ENCODE results near the gene PTPDC1. TPM values are rescaled to one million over a fixed set of nuclear protein-coding genes. Genes with fewer than 3 reads are reported as not detected.

The PTPDC1 gene
- total RNA-seq, 1 donor from 2014 or later, result 15.9 TPM

- H3K9me3 ChIP-seq (ENCODE audit: low read depth), result no peaks in the 10 kb centered on the region
- DNase-seq (ENCODE audit: low spot score), result no peak
- no peak overlapping the region for H2AFZ ChIP-seq (replicated peaks)
- H3K4me3 ChIP-seq, result no peak overlapping the region
- no peaks in the 10 kb centered on the region for H3F3A ChIP-seq (ENCODE audit: low read depth)
- Mint-ChIP-seq H3K4me3 (no peak overlapping the region), H3K27ac (no peak overlapping the region), H3K4me1 (no peaks in the 10 kb centered on the region), H3K9me3 (peaks cover 43% of the 10 kb centered on the region), H3K36me3 (peaks cover 12% of the 10 kb centered on the region), H3K27me3 (ENCODE audit: insufficient read depth, low read depth) (peaks cover 2% of the 10 kb centered on the region)
- H3K4me1 ChIP-seq, result no peaks in the 10 kb centered on the region
- H3K4me2 ChIP-seq, result no peak overlapping the region
- H3K27me3 ChIP-seq, result no peaks in the 10 kb centered on the region
- no peaks in the 10 kb centered on the region for H3K36me3 ChIP-seq
- H3K9ac ChIP-seq, result no peak overlapping the region
- H3K79me2 ChIP-seq (ENCODE audit: low read depth), result no peaks in the 10 kb centered on the region
- no peaks in the 10 kb centered on the region for H4K20me1 ChIP-seq (ENCODE audit: low read depth)
- TF ChIP-seq EZH2 (IDR thresholded peaks at IDR 0.05), result no peak
- no peak for TF ChIP-seq EZH2phosphoT487 (IDR thresholded peaks at IDR 0.05)
- no peak for TF ChIP-seq CTCF (IDR thresholded peaks at IDR 0.05)
- H3K27ac ChIP-seq, result no peak overlapping the region
Observed at GRCh38 chr9:94126844-94127243, 42.6 kb downstream of the PTPDC1 start.

GRCh38 chr9:94127806-94128205 lies 43.5 kb downstream of the PTPDC1 start:
- DNase-seq (ENCODE audit: low spot score), result no peak
- no peak overlapping the region for H3K4me3 Mint-ChIP-seq
- no peak overlapping the region for H3K27ac Mint-ChIP-seq
- no peaks in the 10 kb centered on the region for H3K4me1 Mint-ChIP-seq
- Histone ChIP-seq H3K79me2 (ENCODE audit: low read depth) (no peaks in the 10 kb centered on the region), H3K4me2 (no peak overlapping the region), H4K20me1 (ENCODE audit: low read depth) (no peaks in the 10 kb centered on the region), H3K9ac (no peak overlapping the region), H3K4me1 (no peaks in the 10 kb centered on the region), H3K9me3 (ENCODE audit: low read depth) (no peaks in the 10 kb centered on the region), H3K36me3 (no peaks in the 10 kb centered on the region), H3K27me3 (no peaks in the 10 kb centered on the region), H3F3A (ENCODE audit: low read depth) (no peaks in the 10 kb centered on the region), H3K4me3 (no peak overlapping the region), H2AFZ (replicated peaks) (no peak overlapping the region), H3K27ac (no peak overlapping the region)
- peaks cover 43% of the 10 kb centered on the region for H3K9me3 Mint-ChIP-seq
- H3K36me3 Mint-ChIP-seq, result peaks cover 12% of the 10 kb centered on the region
- H3K27me3 Mint-ChIP-seq (ENCODE audit: insufficient read depth, low read depth), result peaks cover 4% of the 10 kb centered on the region
- no peak for TF ChIP-seq EZH2 (IDR thresholded peaks at IDR 0.05)
- no peak for TF ChIP-seq EZH2phosphoT487 (IDR thresholded peaks at IDR 0.05)
- no peak for TF ChIP-seq CTCF (IDR thresholded peaks at IDR 0.05)

DNA sequence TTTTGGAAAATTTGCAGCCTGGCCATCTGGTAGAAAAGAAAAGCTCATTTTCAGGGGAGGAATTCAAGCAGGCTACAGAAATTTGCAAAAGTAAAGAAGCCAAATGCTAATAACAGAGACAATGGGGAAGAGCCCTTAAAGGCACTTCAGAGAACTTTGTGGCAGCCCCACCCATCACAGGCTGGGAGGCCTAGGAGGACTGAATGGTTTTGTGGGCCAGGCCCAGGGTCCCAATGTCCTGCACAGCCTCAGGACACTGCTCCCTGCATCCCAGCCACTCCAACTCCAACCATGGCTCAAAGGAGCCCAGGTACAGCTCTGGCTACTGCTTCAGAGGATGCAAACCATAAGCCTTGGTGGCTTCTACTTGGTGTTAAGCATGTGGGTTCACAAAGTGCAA lies 44.3 kb downstream of the PTPDC1 start:
- Histone ChIP-seq H3K36me3 (no peaks in the 10 kb centered on the region), H3K4me3 (no peak overlapping the region), H3K79me2 (ENCODE audit: low read depth) (no peaks in the 10 kb centered on the region), H3K4me1 (no peaks in the 10 kb centered on the region), H3K9me3 (ENCODE audit: low read depth) (no peaks in the 10 kb centered on the region), H3K27me3 (no peaks in the 10 kb centered on the region), H3K4me2 (no peak overlapping the region), H2AFZ (replicated peaks) (no peak overlapping the region), H3K9ac (no peak overlapping the region), H3F3A (ENCODE audit: low read depth) (no peaks in the 10 kb centered on the region), H3K27ac (no peak overlapping the region), H4K20me1 (ENCODE audit: low read depth) (no peaks in the 10 kb centered on the region)
- no peak overlapping the region for H3K27ac Mint-ChIP-seq
- peaks cover 43% of the 10 kb centered on the region for H3K9me3 Mint-ChIP-seq
- DNase-seq (ENCODE audit: low spot score), result no peak
- no peaks in the 10 kb centered on the region for H3K4me1 Mint-ChIP-seq
- peaks cover 9% of the 10 kb centered on the region for H3K36me3 Mint-ChIP-seq
- H3K4me3 Mint-ChIP-seq, result no peak overlapping the region
- TF ChIP-seq EZH2phosphoT487 (IDR thresholded peaks at IDR 0.05), result no peak
- TF ChIP-seq CTCF (IDR thresholded peaks at IDR 0.05), result no peak
- no peak for TF ChIP-seq EZH2 (IDR thresholded peaks at IDR 0.05)
- peaks cover 2% of the 10 kb centered on the region for H3K27me3 Mint-ChIP-seq (ENCODE audit: insufficient read depth, low read depth)
